Upper lobe of left lung (tissue), 4 donors: ENCODE measurements around the gene CDK6.

ENCODE experiments used
- CTCF ChIP-seq, 6 experiments: fragments of 450-650 bp in 4 of 6; fragments of 200-600 bp in 2 of 6; sonication (generic) in 2 of 6; IDR thresholded peaks; one replicate each; pipeline ENCODE4 v1.5.1; 2016 to 2019; ENCODE audit warnings: antibody characterized with exemption in 6 of 6
- EP300 ChIP-seq, 4 donors: sonication (generic); formaldehyde crosslinking; IDR thresholded peaks; one replicate each; pipeline ENCODE4 v1.5.1; 2017; ENCODE audit warnings: antibody characterized with exemption in 4 of 4, control low read depth in 2 of 4
- POLR2AphosphoS5 ChIP-seq, 2 donors: sonication (generic); formaldehyde crosslinking; IDR thresholded peaks; one replicate each; pipeline ENCODE4 v1.5.1; 2017; ENCODE audit warnings: antibody characterized with exemption in 2 of 2

GRCh38 chr7:92751902-92752901 is 84.2 kb downstream of the CDK6 start:
- TF ChIP-seq CTCF (IDR thresholded peaks at IDR 0.05): no peak
- TF ChIP-seq POLR2AphosphoS5 (IDR thresholded peaks at IDR 0.05): no peak
- TF ChIP-seq EP300 (IDR thresholded peaks at IDR 0.05): no peak
